NCI-H187 (cell line): Measurements from ENCODE around the gene SELL.
"Not testable (repeated sequence)": the region's sequence is repeated elsewhere in the genome, so short reads cannot be mapped to it uniquely, and the experiment has no call there.

Experiments
- DNase-seq, 2 experiments: peaks; one replicate each; lab custom pipeline; 2025; lab: John Stamatoyannopoulos, UW

Gene SELL

GRCh38 chr1:169711469-169712308 lies at the start of gene SELL:
TSS of gene SELL (minus strand) at chr1:169711620. CDS start at chr1:169711498, 122 bp downstream.
- DNase-seq, result peak in 1 of 2 experiments; percentile 17

- no peak for DNase-seq
These were observed 47.6 kb upstream of the SELL start for GRCh38 chr1:169759038-169759437.

- DNase-seq, result no peak
These were observed 42.1 kb upstream of the SELL start for GRCh38 chr1:169753549-169753948.

GRCh38 chr1:169750041-169750440 lies 38.6 kb upstream of the SELL start:
- DNase-seq, result no peak

GRCh38 chr1:169746550-169746949 lies 35.1 kb upstream of the SELL start:
- DNase-seq, result no peak

DNA sequence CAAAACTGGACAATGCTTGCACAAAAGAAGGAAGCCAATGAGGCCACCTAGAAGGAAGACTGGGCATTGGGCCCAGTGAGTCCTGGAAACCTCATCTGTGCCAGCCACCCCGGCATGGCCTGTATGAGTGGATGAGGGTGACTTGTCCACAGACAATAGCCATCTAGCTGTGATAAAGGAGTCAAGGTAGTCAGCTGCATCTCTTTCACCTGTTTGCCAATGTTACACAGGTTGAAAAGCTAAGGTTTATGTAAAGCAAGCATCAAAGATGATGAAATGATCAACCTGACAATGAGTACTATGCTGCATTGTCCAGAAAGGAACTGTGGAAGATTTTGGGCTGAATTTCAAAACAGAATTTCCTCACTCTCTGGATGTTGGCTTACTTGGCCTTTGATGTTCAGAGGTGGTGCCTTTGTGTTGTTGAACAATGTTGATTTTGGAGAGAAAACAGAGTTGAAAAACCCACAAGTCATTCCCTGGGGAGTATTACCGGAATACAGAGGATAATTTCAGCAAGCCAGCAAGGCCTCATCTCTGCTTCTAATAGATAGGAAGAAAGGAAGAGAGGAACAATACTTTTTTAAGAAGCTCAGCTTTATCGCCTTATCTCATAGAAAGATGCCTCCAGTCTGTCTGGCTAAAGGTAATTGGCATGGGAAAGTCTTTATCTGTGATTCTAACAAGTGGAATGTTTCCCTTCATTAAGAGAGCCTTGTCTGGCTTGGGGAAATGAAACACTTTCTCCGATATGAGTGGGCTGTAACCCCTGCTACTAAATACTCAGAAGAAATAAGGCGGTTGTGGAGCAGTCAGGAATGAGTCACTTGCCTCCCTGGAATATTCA lies 33.8 kb upstream of the SELL start:
- DNase-seq, result no peak

DNA sequence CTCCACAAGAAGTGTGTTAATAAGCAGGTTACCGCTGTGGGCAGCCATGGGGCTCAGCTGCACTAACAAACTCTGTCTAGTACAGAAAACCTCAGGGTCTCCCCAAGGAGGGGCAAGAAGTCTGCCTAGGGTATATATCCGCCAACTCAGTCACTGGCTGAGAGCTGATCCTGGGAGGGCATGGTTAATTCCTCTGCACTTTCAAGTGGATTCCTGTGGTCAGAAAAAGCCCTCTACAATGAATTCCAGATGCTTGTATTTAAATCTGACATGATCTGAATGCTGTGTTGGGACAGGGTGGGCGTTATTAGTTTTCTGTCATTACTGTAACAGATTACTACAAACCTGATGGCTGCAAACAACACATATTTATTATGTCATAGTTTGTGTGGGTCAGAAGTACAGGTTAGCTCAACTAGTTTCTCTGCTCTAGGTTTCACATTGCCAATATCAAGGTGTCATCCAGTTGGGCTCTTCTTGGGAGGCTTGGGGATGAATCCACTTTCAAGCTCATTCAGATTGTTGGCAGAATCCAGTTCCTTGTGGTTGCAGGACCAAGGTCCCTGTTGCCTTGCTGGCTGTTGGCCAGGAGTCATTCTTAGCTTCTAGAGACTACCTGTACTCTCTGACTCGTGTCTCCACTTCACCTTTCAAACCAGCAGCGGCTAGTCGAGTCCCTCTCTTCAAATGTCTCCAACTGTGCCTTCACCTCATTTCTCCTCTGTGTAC lies 30.4 kb upstream of the SELL start:
- DNase-seq, result no peak

- no peak for DNase-seq
These were observed 28.6 kb upstream of the SELL start for GRCh38 chr1:169739980-169740379.

GRCh38 chr1:169733924-169734323 lies 22.5 kb upstream of the SELL start, which contains the start of gene SELE:
TSS of gene SELE (minus strand) at chr1:169734079. CDS start at chr1:169733612, 467 bp downstream.
- no peak for DNase-seq

- no peak for DNase-seq
These were observed 20.0 kb upstream of the SELL start for GRCh38 chr1:169731446-169731845.

DNA sequence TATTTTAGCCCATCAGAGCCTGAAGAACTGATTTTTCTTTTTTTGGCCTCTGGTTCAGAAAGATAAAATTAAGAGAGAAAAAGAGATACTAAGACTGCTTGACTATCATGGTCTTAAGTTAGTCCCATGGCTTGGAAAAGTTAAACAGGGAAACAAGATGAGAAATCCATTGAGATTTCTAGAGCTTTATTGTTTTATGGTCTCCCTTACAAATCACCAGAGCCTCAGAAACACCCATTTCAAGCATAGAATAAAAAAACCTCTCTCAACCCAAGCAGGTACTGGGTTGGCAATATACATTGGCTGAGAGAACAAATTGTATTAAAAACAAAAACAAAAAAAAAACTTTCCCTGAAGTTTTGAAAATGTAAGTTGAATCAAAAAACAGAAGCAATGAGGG lies 18.6 kb upstream of the SELL start:
- DNase-seq, result no peak

DNA sequence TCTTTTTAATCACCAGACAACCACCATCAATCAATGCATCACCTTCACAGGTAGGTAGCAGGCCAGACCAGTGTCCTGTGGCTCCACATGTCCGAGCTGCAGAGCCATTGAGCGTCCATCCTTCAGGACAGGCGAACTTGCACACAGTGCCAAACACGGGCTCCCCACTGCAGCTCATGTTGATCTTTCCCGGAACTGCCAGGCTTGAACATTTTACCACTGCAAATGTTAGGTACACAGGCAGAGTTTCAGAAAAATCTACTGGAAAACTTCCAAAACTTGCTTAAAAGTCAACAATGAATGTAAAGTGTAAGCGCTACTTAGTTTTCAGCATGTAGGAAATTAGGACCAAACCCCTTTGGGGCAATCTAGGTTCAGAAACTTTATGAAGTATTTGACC lies 15.9 kb upstream of the SELL start:
- DNase-seq, result no peak

GRCh38 chr1:169726851-169727250 lies 15.4 kb upstream of the SELL start:
- no peak for DNase-seq

GRCh38 chr1:169725930-169726329 lies 14.5 kb upstream of the SELL start:
- no peak for DNase-seq

GRCh38 chr1:169724168-169724567 lies 12.7 kb upstream of the SELL start:
- DNase-seq, result no peak

DNA sequence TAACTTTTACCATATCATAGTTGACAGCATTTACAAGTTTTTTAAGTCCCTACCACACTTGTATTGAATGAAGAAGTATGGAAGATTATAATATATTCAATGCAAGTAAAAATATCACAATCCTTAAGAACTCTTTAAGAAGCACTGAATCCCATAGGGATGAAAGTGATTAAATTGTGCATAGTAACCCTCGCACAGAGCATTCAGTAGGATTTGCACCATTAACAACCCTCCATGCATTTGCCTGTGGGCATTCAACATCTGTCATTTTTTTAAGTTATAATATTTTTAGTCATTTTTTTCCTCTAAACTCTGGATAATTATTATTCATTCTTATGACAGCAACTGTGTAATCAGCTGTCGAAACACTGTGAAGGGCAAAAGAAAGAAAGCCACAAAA lies 12.3 kb upstream of the SELL start:
- no peak for DNase-seq

DNA sequence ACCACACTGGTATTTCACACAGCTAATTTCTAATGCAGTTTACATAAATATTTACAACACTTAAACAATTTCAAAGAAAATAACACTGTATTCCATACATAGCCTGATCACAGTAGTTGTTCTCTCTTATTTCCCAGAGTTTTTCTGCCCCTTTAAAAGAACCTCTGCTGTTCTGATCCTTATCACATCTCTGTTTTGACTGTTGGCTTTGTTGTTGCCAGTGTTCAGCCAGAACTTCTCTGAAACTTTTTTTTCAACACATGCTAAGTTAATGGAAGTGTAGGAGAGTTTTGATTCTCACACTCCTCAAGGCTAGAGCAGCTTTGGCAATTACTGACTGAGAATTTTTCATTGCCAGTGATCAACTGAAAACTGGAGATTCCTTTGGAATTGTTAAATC lies 11.4 kb upstream of the SELL start:
- no peak for DNase-seq

GRCh38 chr1:169715100-169715499 lies 3.7 kb upstream of the SELL start:
- DNase-seq, result not testable (repeated sequence)

DNA sequence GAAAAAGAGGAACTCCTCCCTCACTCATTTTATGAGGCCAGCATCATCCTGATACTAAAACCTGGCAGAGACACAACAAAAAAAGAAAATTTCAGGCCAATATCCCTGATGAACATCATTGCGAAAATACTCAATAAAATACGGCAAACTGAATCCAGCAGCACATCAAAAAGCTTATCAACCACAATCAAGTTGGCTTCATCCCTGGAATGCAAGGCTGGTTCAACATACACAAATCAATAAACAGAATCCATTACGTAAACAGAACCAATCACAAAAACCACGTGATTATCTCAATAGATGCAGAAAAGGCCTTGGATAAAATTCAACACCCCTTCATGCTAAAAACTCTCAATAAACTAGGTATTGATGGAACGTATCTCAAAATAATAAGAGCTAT lies 1.7 kb upstream of the SELL start:
- DNase-seq, result not testable (repeated sequence)

DNA sequence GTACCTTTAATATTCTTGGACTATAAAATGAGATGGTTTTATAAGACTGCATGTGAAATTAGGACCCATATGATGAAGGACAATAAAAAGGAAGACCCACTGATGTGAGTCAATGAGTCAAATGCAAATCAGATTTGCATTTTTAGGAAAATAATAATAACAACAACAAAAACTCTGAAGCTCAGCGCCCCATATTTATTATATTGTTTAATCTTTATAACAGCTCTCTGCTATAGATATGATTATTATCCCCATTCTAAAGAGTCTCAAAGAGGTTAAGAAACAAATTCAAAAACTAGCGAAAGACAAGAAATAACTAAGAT lies 850 bp upstream of the SELL start:
- no peak for DNase-seq

DNA sequence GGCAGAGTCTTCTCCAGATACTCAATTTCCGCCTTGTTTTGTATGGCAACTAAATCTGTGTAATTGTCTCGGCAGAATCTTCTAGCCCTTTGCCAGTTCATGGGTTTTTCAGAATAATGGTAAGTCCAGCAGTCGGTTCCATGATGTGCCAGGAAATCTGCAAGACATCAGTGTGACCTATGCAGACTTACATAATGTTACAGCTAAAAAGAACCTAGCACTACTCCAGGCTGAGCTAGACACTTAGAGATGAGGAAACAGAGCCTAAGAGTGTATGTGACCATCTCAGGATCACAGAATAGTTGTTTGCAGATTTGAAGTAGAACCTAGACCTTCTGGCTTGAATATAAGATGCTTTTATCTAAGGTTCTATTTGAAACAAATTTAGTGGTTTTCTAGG lies 2.8 kb downstream of the SELL start:
- DNase-seq, result no peak

- DNase-seq, result no peak
These were observed 3.4 kb downstream of the SELL start for GRCh38 chr1:169707912-169708604.
